GM23338 (cell line): ENCODE measurements around the gene MARCHF9. TPM values are rescaled to one million over a fixed set of nuclear protein-coding genes. Genes with fewer than 3 reads are reported as not detected.

Experiments
- ATAC-seq: fragments of 200-7000 bp; cut with Tn5 transposase; 3 replicates; pipeline ENCODE4 v1.9.1; 2020
- DNase-seq: peaks from one replicate; pipeline ENCODE4 v3.0.0-alpha.2; 2015; ENCODE audit warnings: low spot score
- H2AFZ ChIP-seq: fragments of 200-600 bp; sonication (generic); 2 replicates; pipeline ENCODE4 v1.8.0; 2016; ENCODE audit warnings: antibody characterized with exemption, mild to moderate bottlenecking, moderate library complexity
- H3F3A ChIP-seq: fragments of 200-600 bp; sonication (generic); replicated peaks from 2 replicates; pipeline ENCODE4 v1.8.0; 2017; ENCODE audit warnings: antibody characterized with exemption, mixed run types, low read depth
- H3K27ac ChIP-seq: fragments of 200-600 bp; sonication (generic); 2 replicates; pipeline ENCODE4 v1.6.1; 2016; ENCODE audit warnings: low read depth
- H3K27me3 ChIP-seq: fragments of 200-600 bp; sonication (generic); 2 replicates; pipeline ENCODE4 v1.8.0; 2016; ENCODE audit warnings: mild to moderate bottlenecking, mixed run types, moderate library complexity; ENCODE audit not compliant: insufficient read depth
- H3K36me3 ChIP-seq: fragments of 200-600 bp; sonication (generic); 2 replicates; pipeline ENCODE4 v1.8.0; 2016; ENCODE audit warnings: mild to moderate bottlenecking; ENCODE audit not compliant: insufficient read depth
- H3K4me1 ChIP-seq: fragments of 200-600 bp; sonication (generic); 2 replicates; pipeline ENCODE4 v1.8.0; 2016; ENCODE audit warnings: mild to moderate bottlenecking, moderate library complexity; ENCODE audit not compliant: insufficient read depth
- H3K4me2 ChIP-seq: fragments of 200-600 bp; sonication (generic); 2 replicates; pipeline ENCODE4 v1.7.1; 2017; ENCODE audit warnings: mixed run types
- H3K4me3 ChIP-seq: fragments of 200-600 bp; sonication (generic); 2 replicates; pipeline ENCODE4 v1.6.1; 2016; ENCODE audit warnings: mixed run types
- H3K79me2 ChIP-seq: fragments of 200-600 bp; sonication (generic); replicated peaks from 2 replicates; pipeline ENCODE4 v1.8.0; 2017; ENCODE audit warnings: mild to moderate bottlenecking; ENCODE audit not compliant: insufficient read depth
- H3K9me2 ChIP-seq: fragments of 200-600 bp; sonication (generic); 2 replicates; pipeline ENCODE4 v1.8.0; 2017; ENCODE audit not compliant: insufficient read depth
- H4K20me1 ChIP-seq: fragments of 200-600 bp; sonication (generic); replicated peaks from 2 replicates; pipeline ENCODE4 v1.8.0; 2017; ENCODE audit warnings: mild to moderate bottlenecking; ENCODE audit not compliant: insufficient read depth
- H3K27ac Mint-ChIP-seq: 2 replicates; pipeline ENCODE4 v1.8.0; 2020; ENCODE audit warnings: inconsistent platforms, mild to moderate bottlenecking, moderate library complexity, mixed read lengths
- H3K27me3 Mint-ChIP-seq: 3 replicates; pipeline ENCODE4 v1.8.0; 2022; ENCODE audit warnings: low read depth, mild to moderate bottlenecking, moderate library complexity, mixed read lengths, inconsistent platforms; ENCODE audit not compliant: insufficient read depth, poor library complexity
- H3K36me3 Mint-ChIP-seq: 3 replicates; pipeline ENCODE4 v1.8.0; 2021; ENCODE audit warnings: low read depth, mild to moderate bottlenecking, inconsistent platforms, moderate library complexity, mixed read lengths
- H3K4me1 Mint-ChIP-seq: 3 replicates; pipeline ENCODE4 v1.8.0; 2020; ENCODE audit warnings: mild to moderate bottlenecking, inconsistent platforms, mixed read lengths
- H3K4me3 Mint-ChIP-seq: 3 replicates; pipeline ENCODE4 v1.8.0; 2021; ENCODE audit warnings: moderate library complexity, mild to moderate bottlenecking, inconsistent platforms, mixed read lengths
- H3K9me3 Mint-ChIP-seq: 3 replicates; pipeline ENCODE4 v1.8.0; 2020; ENCODE audit warnings: moderate library complexity, mild to moderate bottlenecking, inconsistent platforms, mixed read lengths
- CREB1 ChIP-seq: fragments of 250-450 bp; sonication (Bioruptor Pico); IDR thresholded peaks from 2 replicates; pipeline ENCODE4 v1.5.0; 2020; ENCODE audit warnings: low read depth, mild to moderate bottlenecking, moderate library complexity
- CTCF ChIP-seq, 2 experiments: fragments of 200-600 bp in 1 of 2; sonication (generic) in 1 of 2; conservative IDR thresholded peaks; 2 replicates each; pipeline versions ENCODE4 v1.5.1 to v1.6.1; 2016 to 2017; ENCODE audit warnings: antibody characterized with exemption in 2 of 2, low read depth in 2 of 2, mild to moderate bottlenecking in 2 of 2, moderate library complexity in 1 of 2
- ETS1 ChIP-seq: IDR thresholded peaks from 2 replicates; pipeline ENCODE4 v1.6.1; 2016; ENCODE audit warnings: antibody characterized with exemption
- EZH2 ChIP-seq: fragments of 200-600 bp; sonication (generic); IDR thresholded peaks from one replicate; pipeline ENCODE4 v1.8.0; 2017; ENCODE audit warnings: antibody characterized with exemption, mild to moderate bottlenecking, low read depth; ENCODE audit not compliant: unreplicated experiment
- EZH2phosphoT487 ChIP-seq: fragments of 200-600 bp; sonication (generic); IDR thresholded peaks from one replicate; pipeline ENCODE4 v1.8.1; 2018; ENCODE audit warnings: antibody characterized with exemption; ENCODE audit not compliant: unreplicated experiment
- JUNB ChIP-seq: IDR thresholded peaks from one replicate; pipeline ENCODE4 v1.6.1; 2016; ENCODE audit warnings: antibody characterized with exemption; ENCODE audit not compliant: unreplicated experiment
- NANOG ChIP-seq: IDR thresholded peaks from 2 replicates; pipeline ENCODE4 v1.6.1; 2016; ENCODE audit warnings: antibody characterized with exemption, borderline replicate concordance
- POLR2AphosphoS5 ChIP-seq: IDR thresholded peaks from 2 replicates; pipeline ENCODE4 v1.6.1; 2016; ENCODE audit warnings: antibody characterized with exemption, low read depth
- REST ChIP-seq: IDR thresholded peaks from one replicate; pipeline ENCODE4 v1.6.1; 2018; ENCODE audit warnings: antibody characterized with exemption; ENCODE audit not compliant: unreplicated experiment
- STAT1 ChIP-seq: IDR thresholded peaks from one replicate; pipeline ENCODE4 v1.6.1; 2016; ENCODE audit warnings: antibody characterized with exemption; ENCODE audit not compliant: unreplicated experiment
- ZNF114 ChIP-seq: fragments of 250-450 bp; sonication (Bioruptor Pico); IDR thresholded peaks from 2 replicates; pipeline ENCODE4 v1.5.0; 2020; ENCODE audit warnings: mild to moderate bottlenecking, moderate library complexity
- ZNF331 ChIP-seq: fragments of 250-450 bp; sonication (Bioruptor Pico); IDR thresholded peaks from 2 replicates; pipeline ENCODE4 v1.5.0; 2020; ENCODE audit warnings: low read depth, mild to moderate bottlenecking, moderate library complexity
- ZNF462 ChIP-seq: fragments of 250-450 bp; sonication (Bioruptor Pico); IDR thresholded peaks from 2 replicates; pipeline ENCODE4 v1.5.0; 2020; ENCODE audit warnings: mild to moderate bottlenecking, moderate library complexity
- polyA plus RNA-seq: library from polyadenylated mRNA; unstranded; fragments of >200 nt; fragmentation: Nextera tagmentation; extraction: Ambion mirVana; gene quantifications from 2 replicates; pipeline ENCODE4 v1.2.1, GENCODE V29; 2016
- total RNA-seq: library from RNA; depleted of rRNA; stranded (reverse); fragments of >200 nt; shearing (Covaris generic); gene quantifications from 2 replicates; pipeline ENCODE4 v1.2.3, GENCODE V29; 2014

MARCHF9 gene
- total and polyA plus RNA-seq, 2 experiments from 2014 or later, result 2.9 to 3.3 TPM

GRCh38 chr12:57796996-57797395 is 42.1 kb downstream of the MARCHF9 start:
- H2AFZ ChIP-seq, result no peak overlapping the region
- Mint-ChIP-seq H3K9me3 (no peaks in the 10 kb centered on the region), H3K36me3 (peaks cover 46% of the 10 kb centered on the region), H3K4me1 (no peaks in the 10 kb centered on the region), H3K27me3 (no peaks in the 10 kb centered on the region), H3K4me3 (no peak overlapping the region), H3K27ac (no peak overlapping the region)
- H3K9me2 ChIP-seq, result no peaks in the 10 kb centered on the region
- DNase-seq (no peak), ATAC-seq (no peak)
- TF ChIP-seq ZNF331 (CRISPR knock-in tag), result no peak
- TF ChIP-seq ZNF114 (CRISPR knock-in tag), result no peak
- no peak for TF ChIP-seq JUNB
- no peak for TF ChIP-seq CREB1 (CRISPR knock-in tag)
- no peak for TF ChIP-seq EZH2
- TF ChIP-seq NANOG, result no peak
- TF ChIP-seq ETS1, result no peak
- no peak for TF ChIP-seq POLR2AphosphoS5
- no peak for TF ChIP-seq REST
- no peak for TF ChIP-seq CTCF (conservative IDR thresholded peaks at IDR 0.05; ENCODE audit: low read depth in 2 of 2)
- no peak for TF ChIP-seq ZNF462 (CRISPR knock-in tag)
- no peak for TF ChIP-seq EZH2phosphoT487
- no peak for TF ChIP-seq STAT1
- H3K4me2 ChIP-seq, result no peak overlapping the region
- H3K27me3 ChIP-seq, result no peaks in the 10 kb centered on the region
- H3F3A ChIP-seq, result no peaks in the 10 kb centered on the region
- no peak overlapping the region for H3K4me3 ChIP-seq
- H3K4me1 ChIP-seq, result no peaks in the 10 kb centered on the region
- H3K79me2 ChIP-seq, result no peaks in the 10 kb centered on the region
- H3K36me3 ChIP-seq, result peaks cover 39% of the 10 kb centered on the region
- peaks cover 4% of the 10 kb centered on the region for H4K20me1 ChIP-seq
- H3K27ac ChIP-seq, result no peak overlapping the region
